ENCODE data around the gene ZSWIM8.

ZSWIM8 gene

GRCh38 chr10:73837072-73837471 is 51.7 kb downstream of the ZSWIM8 start:
- ATAC-seq (replicated peaks; ENCODE audit: extremely low read depth, poor library complexity, severe bottlenecking), result no peak
- Mint-ChIP-seq H3K27me3 (no peaks in the 10 kb centered on the region), H3K27ac (ENCODE audit: low read depth) (no peak overlapping the region), H3K4me3 (no peak overlapping the region), H3K36me3 (ENCODE audit: insufficient read depth) (peaks cover 17% of the 10 kb centered on the region), H3K4me1 (peaks cover 7% of the 10 kb centered on the region), H3K9me3 (no peaks in the 10 kb centered on the region)
- no peak for DNase-seq (ENCODE audit: low spot score in 2 of 2)

GRCh38 chr10:73838008-73838567 is 52.7 kb downstream of the ZSWIM8 start:
- DNase-seq (ENCODE audit: low spot score in 2 of 2) (no peak), ATAC-seq (replicated peaks; ENCODE audit: extremely low read depth, poor library complexity, severe bottlenecking) (no peak)
- Mint-ChIP-seq H3K27ac (ENCODE audit: low read depth) (no peak overlapping the region), H3K9me3 (no peaks in the 10 kb centered on the region), H3K36me3 (ENCODE audit: insufficient read depth) (peaks cover 26% of the 10 kb centered on the region), H3K27me3 (no peaks in the 10 kb centered on the region), H3K4me1 (peaks cover 7% of the 10 kb centered on the region), H3K4me3 (no peak overlapping the region)

GRCh38 chr10:73838827-73839226 is 53.4 kb downstream of the ZSWIM8 start:
- no peak for ATAC-seq (replicated peaks; ENCODE audit: extremely low read depth, poor library complexity, severe bottlenecking)
- no peak overlapping the region for H3K27ac Mint-ChIP-seq (ENCODE audit: low read depth)
- no peaks in the 10 kb centered on the region for H3K9me3 Mint-ChIP-seq
- H3K4me3 Mint-ChIP-seq, result no peak overlapping the region
- peaks cover 7% of the 10 kb centered on the region for H3K4me1 Mint-ChIP-seq
- no peak for DNase-seq (ENCODE audit: low spot score in 2 of 2)
- H3K36me3 Mint-ChIP-seq (ENCODE audit: insufficient read depth), result peaks cover 29% of the 10 kb centered on the region
- H3K27me3 Mint-ChIP-seq, result no peaks in the 10 kb centered on the region

GRCh38 chr10:73839276-73839966 is 54.0 kb downstream of the ZSWIM8 start:
- H3K36me3 Mint-ChIP-seq (ENCODE audit: insufficient read depth), result peaks cover 33% of the 10 kb centered on the region
- no peaks in the 10 kb centered on the region for H3K27me3 Mint-ChIP-seq
- no peak overlapping the region for H3K27ac Mint-ChIP-seq (ENCODE audit: low read depth)
- no peak for DNase-seq (ENCODE audit: low spot score in 2 of 2)
- no peaks in the 10 kb centered on the region for H3K9me3 Mint-ChIP-seq
- no peak for ATAC-seq (replicated peaks; ENCODE audit: extremely low read depth, poor library complexity, severe bottlenecking)
- H3K4me3 Mint-ChIP-seq, result no peak overlapping the region
- peaks cover 7% of the 10 kb centered on the region for H3K4me1 Mint-ChIP-seq

GRCh38 chr10:73840056-73840402 is 54.6 kb downstream of the ZSWIM8 start:
- ATAC-seq (replicated peaks; ENCODE audit: extremely low read depth, poor library complexity, severe bottlenecking), result no peak
- no peak overlapping the region for H3K27ac Mint-ChIP-seq (ENCODE audit: low read depth)
- H3K36me3 Mint-ChIP-seq (ENCODE audit: insufficient read depth), result peaks cover 32% of the 10 kb centered on the region
- no peaks in the 10 kb centered on the region for H3K27me3 Mint-ChIP-seq
- H3K4me1 Mint-ChIP-seq, result peaks cover 1% of the 10 kb centered on the region
- H3K9me3 Mint-ChIP-seq, result no peaks in the 10 kb centered on the region
- DNase-seq (ENCODE audit: low spot score in 2 of 2), result no peak
- no peak overlapping the region for H3K4me3 Mint-ChIP-seq

GRCh38 chr10:73840403-73841060 is 55.1 kb downstream of the ZSWIM8 start:
- H3K4me3 Mint-ChIP-seq, result no peak overlapping the region
- ATAC-seq (replicated peaks; ENCODE audit: extremely low read depth, poor library complexity, severe bottlenecking), result no peak
- no peak overlapping the region for H3K27ac Mint-ChIP-seq (ENCODE audit: low read depth)
- peaks cover 31% of the 10 kb centered on the region for H3K36me3 Mint-ChIP-seq (ENCODE audit: insufficient read depth)
- no peak for DNase-seq (ENCODE audit: low spot score in 2 of 2)
- no peaks in the 10 kb centered on the region for H3K4me1 Mint-ChIP-seq
- no peaks in the 10 kb centered on the region for H3K9me3 Mint-ChIP-seq
- no peaks in the 10 kb centered on the region for H3K27me3 Mint-ChIP-seq

GRCh38 chr10:73841061-73841421 is 55.6 kb downstream of the ZSWIM8 start:
- no peak overlapping the region for H3K4me3 Mint-ChIP-seq
- DNase-seq (ENCODE audit: low spot score in 2 of 2) (no peak), ATAC-seq (replicated peaks; ENCODE audit: extremely low read depth, poor library complexity, severe bottlenecking) (no peak)
- peaks cover 35% of the 10 kb centered on the region for H3K36me3 Mint-ChIP-seq (ENCODE audit: insufficient read depth)
- H3K9me3 Mint-ChIP-seq, result no peaks in the 10 kb centered on the region
- H3K27ac Mint-ChIP-seq (ENCODE audit: low read depth), result no peak overlapping the region
- no peaks in the 10 kb centered on the region for H3K27me3 Mint-ChIP-seq
- H3K4me1 Mint-ChIP-seq, result no peaks in the 10 kb centered on the region

GRCh38 chr10:73841526-73842285 is 56.3 kb downstream of the ZSWIM8 start:
- no peak overlapping the region for H3K4me3 Mint-ChIP-seq
- DNase-seq (ENCODE audit: low spot score in 2 of 2), result no peak
- no peak for ATAC-seq (replicated peaks; ENCODE audit: extremely low read depth, poor library complexity, severe bottlenecking)
- H3K9me3 Mint-ChIP-seq, result no peaks in the 10 kb centered on the region
- no peak overlapping the region for H3K27ac Mint-ChIP-seq (ENCODE audit: low read depth)
- no peaks in the 10 kb centered on the region for H3K27me3 Mint-ChIP-seq
- H3K36me3 Mint-ChIP-seq (ENCODE audit: insufficient read depth), result peaks cover 38% of the 10 kb centered on the region
- no peaks in the 10 kb centered on the region for H3K4me1 Mint-ChIP-seq

GRCh38 chr10:73842349-73842748 is 56.9 kb downstream of the ZSWIM8 start:
- no peak for DNase-seq (ENCODE audit: low spot score in 2 of 2)
- Mint-ChIP-seq H3K4me3 (no peak overlapping the region), H3K36me3 (ENCODE audit: insufficient read depth) (peaks cover 42% of the 10 kb centered on the region), H3K4me1 (no peaks in the 10 kb centered on the region), H3K27ac (ENCODE audit: low read depth) (no peak overlapping the region), H3K9me3 (no peaks in the 10 kb centered on the region), H3K27me3 (no peaks in the 10 kb centered on the region)
- no peak for ATAC-seq (replicated peaks; ENCODE audit: extremely low read depth, poor library complexity, severe bottlenecking)

GRCh38 chr10:73843261-73843660 is 57.9 kb downstream of the ZSWIM8 start:
- H3K9me3 Mint-ChIP-seq, result no peaks in the 10 kb centered on the region
- DNase-seq (ENCODE audit: low spot score in 2 of 2) (no peak), ATAC-seq (replicated peaks; ENCODE audit: extremely low read depth, poor library complexity, severe bottlenecking) (no peak)
- H3K27me3 Mint-ChIP-seq, result no peaks in the 10 kb centered on the region
- H3K27ac Mint-ChIP-seq (ENCODE audit: low read depth), result no peak overlapping the region
- H3K4me1 Mint-ChIP-seq, result no peaks in the 10 kb centered on the region
- H3K4me3 Mint-ChIP-seq, result no peak overlapping the region
- peaks cover 47% of the 10 kb centered on the region for H3K36me3 Mint-ChIP-seq (ENCODE audit: insufficient read depth)

- Mint-ChIP-seq H3K27me3 (no peaks in the 10 kb centered on the region), H3K36me3 (ENCODE audit: insufficient read depth) (peaks cover 54% of the 10 kb centered on the region), H3K9me3 (no peaks in the 10 kb centered on the region), H3K4me1 (peaks cover 22% of the 10 kb centered on the region), H3K27ac (ENCODE audit: low read depth) (no peak overlapping the region), H3K4me3 (no peak overlapping the region)
- ATAC-seq (replicated peaks; ENCODE audit: extremely low read depth, poor library complexity, severe bottlenecking), result no peak
- no peak for DNase-seq (ENCODE audit: low spot score in 2 of 2)
These were observed 61.6 kb downstream of the ZSWIM8 start for GRCh38 chr10:73847031-73847430.

- H3K9me3 Mint-ChIP-seq, result no peaks in the 10 kb centered on the region
- DNase-seq (ENCODE audit: low spot score in 2 of 2) (peak; percentile 91 to 98), ATAC-seq (replicated peaks; ENCODE audit: extremely low read depth, poor library complexity, severe bottlenecking) (peak; percentile 99)
- peak overlapping the region; percentile 83 for H3K27ac Mint-ChIP-seq (ENCODE audit: low read depth)
- H3K27me3 Mint-ChIP-seq, result no peaks in the 10 kb centered on the region
- H3K36me3 Mint-ChIP-seq (ENCODE audit: insufficient read depth), result peaks cover 47% of the 10 kb centered on the region
- peaks cover 34% of the 10 kb centered on the region for H3K4me1 Mint-ChIP-seq
- peak overlapping the region; percentile 59 for H3K4me3 Mint-ChIP-seq
These were observed 63.5 kb downstream of the ZSWIM8 start for GRCh38 chr10:73848821-73849489.
